H9 (cell line): ENCODE data around the gene ADGRL3. TPM values are rescaled to one million over a fixed set of nuclear protein-coding genes. Genes with fewer than 3 reads are reported as not detected.

ENCODE experiments used
- DNase-seq: peaks from one replicate; pipeline ENCODE4 v3.0.0-alpha.2; 2017
- H2AFZ ChIP-seq: one replicate; pipeline ENCODE4 v1.6.1; 2013; ENCODE audit warnings: mild to moderate bottlenecking, low read length, control low read depth, moderate library complexity
- H2AK5ac ChIP-seq: 2 replicates; pipeline ENCODE4 v1.6.1; 2013; ENCODE audit warnings: low read length, control low read depth, mixed read lengths; ENCODE audit not compliant: insufficient read length
- H2BK120ac ChIP-seq: one replicate; pipeline ENCODE4 v1.6.1; 2013; ENCODE audit warnings: low read depth, mild to moderate bottlenecking, low read length, control low read depth, inconsistent platforms; ENCODE audit not compliant: poor library complexity, severe bottlenecking
- H2BK12ac ChIP-seq: 2 replicates; pipeline ENCODE4 v1.6.1; 2013; ENCODE audit warnings: low read length, control low read depth, mixed read lengths, low read depth; ENCODE audit not compliant: insufficient read length
- H2BK15ac ChIP-seq: 2 replicates; pipeline ENCODE4 v1.6.1; 2013; ENCODE audit warnings: low read depth, low read length, control low read depth
- H2BK20ac ChIP-seq: one replicate; pipeline ENCODE4 v1.6.1; 2013; ENCODE audit warnings: low read depth, mild to moderate bottlenecking, low read length, control low read depth, inconsistent platforms; ENCODE audit not compliant: poor library complexity, severe bottlenecking
- H2BK5ac ChIP-seq: 2 replicates; pipeline ENCODE4 v1.6.1; 2013; ENCODE audit warnings: low read length, control low read depth, mixed read lengths; ENCODE audit not compliant: insufficient read length
- H3K14ac ChIP-seq: 2 replicates; pipeline ENCODE4 v1.6.1; 2013; ENCODE audit warnings: low read length, control low read depth; ENCODE audit not compliant: insufficient read depth
- H3K18ac ChIP-seq: 2 replicates; pipeline ENCODE4 v1.6.1; 2013; ENCODE audit warnings: low read depth, mild to moderate bottlenecking, mixed read lengths, low read length, control low read depth; ENCODE audit not compliant: insufficient read length
- H3K23ac ChIP-seq: 2 replicates; pipeline ENCODE4 v1.6.1; 2013; ENCODE audit warnings: low read length, control low read depth, mixed read lengths, low read depth; ENCODE audit not compliant: insufficient read length
- H3K23me2 ChIP-seq: 2 replicates; pipeline ENCODE4 v1.6.1; 2013; ENCODE audit warnings: low read depth, mild to moderate bottlenecking, mixed read lengths, low read length, control low read depth; ENCODE audit not compliant: insufficient read length, poor library complexity, severe bottlenecking
- H3K27ac ChIP-seq: 2 replicates; pipeline ENCODE4 v1.5.1; 2013; ENCODE audit warnings: low read length, control low read depth, mixed read lengths, low read depth; ENCODE audit not compliant: insufficient read length
- H3K27me3 ChIP-seq: 2 replicates; pipeline ENCODE4 v1.6.1; 2013; ENCODE audit warnings: low read length, control low read depth, inconsistent platforms; ENCODE audit not compliant: insufficient read depth
- H3K4ac ChIP-seq: 2 replicates; pipeline ENCODE4 v1.6.1; 2013; ENCODE audit warnings: low read depth, mild to moderate bottlenecking, control low read depth, inconsistent platforms, low read length, moderate library complexity
- H3K4me1 ChIP-seq: 2 replicates; pipeline ENCODE4 v1.6.1; 2013; ENCODE audit warnings: low read length, control low read depth, inconsistent platforms; ENCODE audit not compliant: insufficient read depth
- H3K4me2 ChIP-seq: 2 replicates; pipeline ENCODE4 v1.6.1; 2013; ENCODE audit warnings: low read length, control low read depth, mixed read lengths; ENCODE audit not compliant: insufficient read length, insufficient read depth
- H3K56ac ChIP-seq: 2 replicates; pipeline ENCODE4 v1.6.1; 2013; ENCODE audit warnings: low read depth, mild to moderate bottlenecking, mixed read lengths, low read length, control low read depth; ENCODE audit not compliant: insufficient read length
- H3K79me1 ChIP-seq: 2 replicates; pipeline ENCODE4 v1.6.1; 2013; ENCODE audit warnings: low read depth, mild to moderate bottlenecking, moderate library complexity, low read length, control low read depth, inconsistent platforms; ENCODE audit not compliant: insufficient read depth, poor library complexity, severe bottlenecking
- H3K79me2 ChIP-seq: 2 replicates; pipeline ENCODE4 v1.6.1; 2013; ENCODE audit warnings: low read length, control low read depth, inconsistent platforms; ENCODE audit not compliant: insufficient read depth
- H3K9ac ChIP-seq: 2 replicates; pipeline ENCODE4 v1.6.1; 2013; ENCODE audit warnings: low read length, control low read depth, mixed read lengths; ENCODE audit not compliant: insufficient read length; ENCODE audit errors: extremely low read depth
- H3K9me3 ChIP-seq: one replicate; pipeline ENCODE4 v1.6.1; 2013; ENCODE audit warnings: low read depth, low read length, inconsistent platforms; ENCODE audit not compliant: control insufficient read depth
- H3T11ph ChIP-seq: one replicate; pipeline ENCODE4 v1.6.1; 2013; ENCODE audit warnings: mild to moderate bottlenecking, low read length, control low read depth, inconsistent platforms
- H4K20me1 ChIP-seq: one replicate; pipeline ENCODE4 v1.6.1; 2013; ENCODE audit not compliant: control insufficient read depth, insufficient read length, insufficient read depth
- H4K5ac ChIP-seq: 2 replicates; pipeline ENCODE4 v1.6.1; 2013; ENCODE audit warnings: low read depth, mild to moderate bottlenecking, mixed read lengths, low read length, control low read depth; ENCODE audit not compliant: insufficient read length
- H4K8ac ChIP-seq: replicated peaks from 2 replicates; pipeline ENCODE4 v1.6.1; 2013; ENCODE audit warnings: low read length, control low read depth, mixed read lengths, low read depth; ENCODE audit not compliant: insufficient read length
- H4K91ac ChIP-seq: 2 replicates; pipeline ENCODE4 v1.6.1; 2013; ENCODE audit warnings: low read depth, mild to moderate bottlenecking, moderate library complexity, mixed read lengths, low read length, control low read depth; ENCODE audit not compliant: insufficient read length
- H3K27ac Mint-ChIP-seq, 3 experiments: 2 replicates in 2 of 3; 3 replicates in 1 of 3; pipeline ENCODE4 v1.8.0; 2020 to 2021; ENCODE audit warnings: mixed read lengths in 3 of 3, mild to moderate bottlenecking in 1 of 3, moderate library complexity in 1 of 3
- H3K27me3 Mint-ChIP-seq: 2 replicates; pipeline ENCODE4 v1.8.0; 2021; ENCODE audit warnings: low read depth, mild to moderate bottlenecking, moderate library complexity, mixed read lengths
- H3K36me3 Mint-ChIP-seq, 3 experiments: 2 replicates in 2 of 3; 3 replicates in 1 of 3; pipeline ENCODE4 v1.8.0; 2020 to 2021; ENCODE audit warnings: low read depth in 3 of 3, mixed read lengths in 3 of 3; ENCODE audit not compliant: insufficient read depth in 1 of 3
- H3K4me1 Mint-ChIP-seq, 2 experiments: 2 replicates each; pipeline ENCODE4 v1.8.0; 2020; ENCODE audit warnings: mixed read lengths in 2 of 2
- H3K4me3 Mint-ChIP-seq, 2 experiments: 2 replicates in 1 of 2; 3 replicates in 1 of 2; pipeline ENCODE4 v1.8.0; 2020 to 2021; ENCODE audit warnings: mild to moderate bottlenecking in 2 of 2, mixed read lengths in 2 of 2, moderate library complexity in 1 of 2
- H3K9me3 Mint-ChIP-seq, 2 experiments: 2 replicates in 1 of 2; 3 replicates in 1 of 2; pipeline ENCODE4 v1.8.0; 2020; ENCODE audit warnings: mild to moderate bottlenecking in 2 of 2, mixed read lengths in 2 of 2, moderate library complexity in 1 of 2
- WGBS: extraction: QIAGEN DNeasy Blood & Tissue Kit; methylation state at CpG from one replicate; pipeline ENCODE4 v1.1.7; 2013; ENCODE audit warnings: missing lambda C conversion rate, low lambda C conversion rate, mixed read lengths; ENCODE audit not compliant: insufficient read length; ENCODE audit errors: extremely low coverage; 5-methylcytosine and 5-hydroxymethylcytosine counted together
- long read RNA-seq: library from polyadenylated mRNA; unstranded; transcript quantifications from one replicate; pipeline ENCODE4 v2.0.0, GENCODE V29; 2020
- total RNA-seq: library from RNA; stranded (reverse); gene quantifications from 2 replicates; pipeline ENCODE4 v1.2.1, GENCODE V29; 2021
- TF ChIP-seq, protein P1 (sequence below): fragments of 200-600 bp; sonication (generic); conservative IDR thresholded peaks from 3 replicates; pipeline ENCODE4 v1.8.0; 2021; ENCODE audit warnings: antibody characterized with exemption, mild to moderate bottlenecking

Gene ADGRL3
- total RNA-seq, result 5.9 and 6.4 TPM in 2 replicates
- long read RNA-seq, partial matches to known transcripts, result 4 of 125 reads
- long read RNA-seq, other reads (novel, unspliced or antisense), result 121 of 125 reads

- H3K4ac ChIP-seq, result no peak within 1 kb of the TSS
- peak within 1 kb of the TSS; percentile 20; the same call in 1 of the 2 replicates for H3K14ac ChIP-seq
- H3K9ac ChIP-seq, result peak within 1 kb of the TSS; percentile 41
- H2BK15ac ChIP-seq, result no peak within 1 kb of the TSS
- H3K27me3 ChIP-seq, result peaks cover 11% of the 10 kb centered on the region; the same call in 1 of the 2 replicates
- H3K79me1 ChIP-seq, result no peaks in the 10 kb centered on the region
- Mint-ChIP-seq H3K36me3 (no peaks in the 10 kb centered on the region; a peak in 1 of 7 replicates), H3K27me3 (peaks cover 82% of the 10 kb centered on the region), H3K27ac (peak within 1 kb of the TSS in 2 of 3 experiments; percentile 50 to 92; a peak in 5 of 7 replicates), H3K9me3 (peaks cover 0 to 5% of the 10 kb centered on the region in 2 experiments; a peak in 2 of 5 replicates), H3K4me1 (peaks cover 34 to 35% of the 10 kb centered on the region in 2 experiments), H3K4me3 (peak within 1 kb of the TSS; percentile 89 to 100)
- no peak within 1 kb of the TSS for H3K18ac ChIP-seq
- H3K4me1 ChIP-seq, result no peaks in the 10 kb centered on the region; the same call in 1 of the 2 replicates
- no peak within 1 kb of the TSS for H3T11ph ChIP-seq
- no peak within 1 kb of the TSS for H2AK5ac ChIP-seq
- H3K23me2 ChIP-seq, result peaks cover 30% of the 10 kb centered on the region
- H3K9me3 ChIP-seq, result no peaks in the 10 kb centered on the region
- no peak within 1 kb of the TSS for H4K5ac ChIP-seq
- no peak within 1 kb of the TSS for H2BK12ac ChIP-seq
- H2BK120ac ChIP-seq, result no peak within 1 kb of the TSS
- no peak within 1 kb of the TSS for H4K91ac ChIP-seq
- peak within 1 kb of the TSS; percentile 83 for H3K4me2 ChIP-seq
- H4K8ac ChIP-seq, result no peak within 1 kb of the TSS
- H3K27ac ChIP-seq, result no peak within 1 kb of the TSS
- H3K56ac ChIP-seq, result no peak within 1 kb of the TSS
- H2BK5ac ChIP-seq, result no peak within 1 kb of the TSS
- H3K23ac ChIP-seq, result no peak within 1 kb of the TSS
- H4K20me1 ChIP-seq, result peaks cover 4% of the 10 kb centered on the region
- no peak within 1 kb of the TSS for H2AFZ ChIP-seq
- TF ChIP-seq, protein P1, sequence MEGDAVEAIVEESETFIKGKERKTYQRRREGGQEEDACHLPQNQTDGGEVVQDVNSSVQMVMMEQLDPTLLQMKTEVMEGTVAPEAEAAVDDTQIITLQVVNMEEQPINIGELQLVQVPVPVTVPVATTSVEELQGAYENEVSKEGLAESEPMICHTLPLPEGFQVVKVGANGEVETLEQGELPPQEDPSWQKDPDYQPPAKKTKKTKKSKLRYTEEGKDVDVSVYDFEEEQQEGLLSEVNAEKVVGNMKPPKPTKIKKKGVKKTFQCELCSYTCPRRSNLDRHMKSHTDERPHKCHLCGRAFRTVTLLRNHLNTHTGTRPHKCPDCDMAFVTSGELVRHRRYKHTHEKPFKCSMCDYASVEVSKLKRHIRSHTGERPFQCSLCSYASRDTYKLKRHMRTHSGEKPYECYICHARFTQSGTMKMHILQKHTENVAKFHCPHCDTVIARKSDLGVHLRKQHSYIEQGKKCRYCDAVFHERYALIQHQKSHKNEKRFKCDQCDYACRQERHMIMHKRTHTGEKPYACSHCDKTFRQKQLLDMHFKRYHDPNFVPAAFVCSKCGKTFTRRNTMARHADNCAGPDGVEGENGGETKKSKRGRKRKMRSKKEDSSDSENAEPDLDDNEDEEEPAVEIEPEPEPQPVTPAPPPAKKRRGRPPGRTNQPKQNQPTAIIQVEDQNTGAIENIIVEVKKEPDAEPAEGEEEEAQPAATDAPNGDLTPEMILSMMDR, result no peak
- H2BK20ac ChIP-seq, result no peak within 1 kb of the TSS
- peak; percentile 89 for DNase-seq
- WGBS, result no CpG with 5 or more reads among the region's 92 CpGs
- H3K79me2 ChIP-seq, result 0 out of 2 replicates have a peak, but pooled peaks cover 4% of the 10 kb centered on the region
Measured at GRCh38 chr4:61200187-61200915, at the start of gene ADGRL3. TSS of gene ADGRL3 (plus strand) at chr4:61200326.
